GM18858 (cell line): Measurements from ENCODE around the gene LRRC75A.

ENCODE experiments used
- ATAC-seq: cut with Tn5 transposase; IDR thresholded peaks from one replicate; pipeline ENCODE4 v1.9.1; 2021; ENCODE audit not compliant: unreplicated experiment

LRRC75A gene

DNA sequence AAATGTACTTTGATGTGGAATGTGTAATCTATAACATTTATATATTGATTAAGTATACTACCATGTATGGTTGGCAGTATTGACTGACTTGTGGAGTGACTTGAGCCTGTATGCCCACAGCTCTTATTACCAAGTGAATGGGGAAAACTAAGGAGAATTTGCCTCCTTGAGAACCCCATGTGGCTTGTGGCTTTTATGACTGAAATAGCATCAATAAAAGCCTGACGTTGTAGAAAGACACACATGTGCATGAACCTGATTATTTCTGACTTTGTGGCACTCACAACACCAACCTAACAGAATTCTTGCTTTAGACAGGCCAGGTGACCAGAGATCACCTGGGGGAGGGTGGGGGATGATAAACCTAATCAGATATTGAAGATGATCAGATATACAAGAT lies 2.1 kb upstream of the LRRC75A start:
- no peak for ATAC-seq

DNA sequence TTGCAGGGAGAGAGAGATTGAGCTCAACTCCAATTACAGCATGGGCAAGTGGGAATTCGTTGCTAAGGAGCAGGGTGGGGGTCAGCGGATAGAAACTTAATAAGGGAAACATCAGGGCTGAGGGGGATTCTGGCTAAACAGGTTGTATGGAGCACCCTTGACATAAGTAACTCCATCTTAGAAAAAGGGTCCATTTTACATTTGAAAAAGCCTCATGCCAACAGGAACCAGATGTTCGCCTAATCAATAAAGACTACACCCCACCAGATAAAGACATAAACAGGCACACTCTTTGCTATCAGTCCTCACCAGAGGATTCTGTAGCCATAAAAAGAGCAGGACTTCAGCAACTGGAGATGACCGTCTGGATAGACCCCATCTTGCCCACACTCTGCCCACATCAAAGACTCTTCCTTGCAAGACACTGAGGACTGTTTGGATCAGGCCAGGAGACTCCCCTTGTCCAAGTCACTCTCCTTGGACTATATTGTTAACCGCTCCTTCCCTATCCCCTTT lies 1.6 kb upstream of the LRRC75A start:
- no peak for ATAC-seq

DNA sequence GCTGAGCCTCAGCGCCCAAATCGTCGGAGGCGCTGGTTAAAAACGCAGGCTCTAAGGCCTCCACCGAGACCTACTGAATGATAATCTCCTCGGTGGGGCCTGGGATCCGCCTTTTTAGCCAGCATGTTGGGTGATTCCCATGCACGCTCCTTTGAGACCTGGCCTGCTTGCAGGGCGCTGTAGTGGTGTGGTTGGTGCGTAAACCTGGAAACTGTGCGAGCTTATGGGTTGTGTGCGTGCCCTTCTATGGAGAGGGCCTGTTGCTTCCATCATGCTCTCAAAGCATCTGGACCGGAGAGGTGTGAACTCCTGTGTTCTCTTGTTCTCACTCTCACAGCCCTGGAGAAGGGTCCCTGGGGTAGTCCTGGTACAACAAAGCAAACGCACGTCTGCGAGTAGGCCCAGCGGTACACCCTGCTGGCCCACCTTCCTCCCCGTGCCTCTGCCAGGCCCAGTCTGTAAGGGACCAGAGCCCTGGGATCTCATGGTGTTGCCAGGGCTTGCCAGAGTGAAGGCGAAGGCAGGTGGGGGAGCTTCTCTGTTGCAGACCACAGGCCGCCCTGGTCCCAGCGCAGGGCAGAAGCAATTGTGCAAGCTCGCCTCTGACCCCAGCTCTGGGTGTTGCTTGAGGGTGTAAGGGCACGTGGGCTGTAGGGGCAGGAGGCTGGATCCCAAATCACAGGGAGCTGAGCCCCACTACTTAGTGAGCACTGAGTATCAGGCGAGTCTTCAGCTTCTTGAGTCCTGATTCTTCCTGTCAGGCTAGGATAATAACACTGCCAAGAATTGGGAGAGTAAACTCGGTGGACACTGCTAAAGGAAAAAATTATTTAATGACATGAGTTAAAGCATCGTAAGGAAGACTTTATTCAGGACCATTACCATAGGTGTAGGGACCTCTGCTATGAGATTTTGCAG lies 879 bp upstream of the LRRC75A start:
- no peak for ATAC-seq

DNA sequence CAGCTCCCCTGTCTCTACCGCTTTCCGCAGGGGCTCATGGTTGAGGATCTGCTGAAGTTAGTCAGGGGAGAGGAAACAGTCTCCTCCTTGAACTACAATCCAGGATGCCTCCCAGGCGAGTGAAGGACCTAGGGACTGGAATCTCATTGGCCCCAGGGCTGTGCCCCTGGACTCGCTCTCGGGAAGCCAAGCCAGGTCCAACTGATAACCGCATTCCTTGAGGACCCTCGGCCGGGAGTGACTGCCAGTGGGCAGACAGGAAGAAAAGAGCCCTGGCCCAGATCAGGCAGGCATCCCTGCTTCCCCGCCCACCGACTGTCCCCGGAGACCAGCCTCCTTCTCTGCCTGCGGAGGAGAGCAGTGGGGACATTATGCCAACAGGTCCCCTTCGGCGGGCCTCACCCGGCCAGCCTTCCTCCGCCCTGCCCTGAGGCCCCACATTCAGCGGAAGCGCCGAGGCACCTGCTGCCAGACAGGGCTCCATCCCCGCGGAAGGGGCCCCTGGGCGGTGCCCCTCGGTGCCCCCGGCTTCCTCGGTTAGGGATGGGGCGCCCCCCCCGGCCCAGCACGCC lies 776 bp downstream of the LRRC75A start:
- ATAC-seq, result no peak

DNA sequence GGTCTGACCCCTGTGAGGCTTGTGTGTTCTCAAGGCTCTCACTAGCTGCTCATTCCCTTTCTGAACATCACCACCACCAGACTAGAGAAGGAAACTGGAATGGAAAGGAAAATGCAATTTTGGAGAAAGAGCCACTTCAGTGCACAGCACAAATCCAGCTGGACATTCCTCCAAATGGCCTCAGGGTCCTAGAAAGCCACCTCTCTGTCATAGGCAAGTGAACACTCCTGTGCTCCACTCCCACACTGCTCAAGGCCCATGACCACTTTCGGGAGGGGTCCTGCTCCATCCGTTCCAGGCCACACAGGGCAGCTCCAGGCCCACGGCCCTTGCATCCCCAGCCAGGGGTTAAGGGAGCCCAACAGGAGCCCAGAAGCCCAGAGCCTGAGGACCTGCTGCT lies 2.6 kb downstream of the LRRC75A start:
- no peak for ATAC-seq

DNA sequence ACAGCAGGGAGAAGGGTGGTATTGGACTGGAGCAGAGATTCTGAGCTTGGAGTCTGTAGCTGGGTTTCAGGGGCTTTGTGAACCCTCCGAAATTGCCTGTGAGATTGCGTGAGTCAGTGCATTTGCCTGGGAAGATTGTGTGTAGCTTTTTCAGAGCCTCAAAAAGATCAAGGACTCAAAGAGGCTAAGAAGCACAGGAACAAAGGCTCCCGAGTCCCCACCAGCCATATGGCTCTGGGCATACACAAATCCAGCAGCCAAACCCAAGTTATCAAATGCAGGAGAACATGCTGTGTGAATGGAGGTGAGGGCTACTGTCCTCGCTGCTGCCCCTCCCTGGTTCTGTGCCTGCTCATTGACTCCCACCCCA lies 3.0 kb downstream of the LRRC75A start:
- no peak for ATAC-seq

DNA sequence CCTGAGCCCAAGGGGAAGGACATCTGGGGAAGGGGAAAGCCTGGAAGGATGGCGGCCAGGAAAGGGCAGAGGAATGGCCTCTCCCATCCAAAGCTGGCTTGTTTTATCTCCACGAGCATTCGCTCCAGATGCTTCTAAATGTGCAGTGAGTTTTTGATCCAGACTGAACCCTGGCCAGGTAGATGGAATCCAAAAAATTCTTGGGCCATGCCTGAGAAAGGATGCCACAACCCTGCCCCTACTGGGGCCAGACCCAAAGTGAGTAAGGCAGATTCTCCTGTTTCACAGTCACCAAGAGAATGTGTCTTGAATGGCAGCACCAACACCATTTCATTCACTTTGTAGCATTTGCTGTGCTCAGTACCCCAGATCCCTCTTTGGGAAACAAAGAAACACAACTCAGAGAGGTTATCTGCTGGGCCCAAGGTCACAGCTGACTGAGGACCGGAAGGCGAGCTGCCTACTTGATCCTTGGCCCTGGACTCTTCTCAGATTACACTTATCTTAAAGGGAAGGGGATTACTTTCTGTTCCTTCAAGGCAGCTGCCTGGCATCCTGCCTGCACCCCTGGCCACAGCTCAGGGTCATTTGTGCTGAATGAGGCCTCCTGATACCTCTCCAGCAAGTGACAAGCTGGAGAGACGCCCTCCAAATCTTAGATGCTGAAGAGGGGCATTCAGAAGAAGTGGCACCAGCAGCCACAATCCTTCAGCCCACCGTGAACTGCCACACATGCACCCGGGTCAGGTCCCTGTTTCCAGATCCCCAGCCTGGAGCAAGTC lies 3.6 kb downstream of the LRRC75A start:
- no peak for ATAC-seq

DNA sequence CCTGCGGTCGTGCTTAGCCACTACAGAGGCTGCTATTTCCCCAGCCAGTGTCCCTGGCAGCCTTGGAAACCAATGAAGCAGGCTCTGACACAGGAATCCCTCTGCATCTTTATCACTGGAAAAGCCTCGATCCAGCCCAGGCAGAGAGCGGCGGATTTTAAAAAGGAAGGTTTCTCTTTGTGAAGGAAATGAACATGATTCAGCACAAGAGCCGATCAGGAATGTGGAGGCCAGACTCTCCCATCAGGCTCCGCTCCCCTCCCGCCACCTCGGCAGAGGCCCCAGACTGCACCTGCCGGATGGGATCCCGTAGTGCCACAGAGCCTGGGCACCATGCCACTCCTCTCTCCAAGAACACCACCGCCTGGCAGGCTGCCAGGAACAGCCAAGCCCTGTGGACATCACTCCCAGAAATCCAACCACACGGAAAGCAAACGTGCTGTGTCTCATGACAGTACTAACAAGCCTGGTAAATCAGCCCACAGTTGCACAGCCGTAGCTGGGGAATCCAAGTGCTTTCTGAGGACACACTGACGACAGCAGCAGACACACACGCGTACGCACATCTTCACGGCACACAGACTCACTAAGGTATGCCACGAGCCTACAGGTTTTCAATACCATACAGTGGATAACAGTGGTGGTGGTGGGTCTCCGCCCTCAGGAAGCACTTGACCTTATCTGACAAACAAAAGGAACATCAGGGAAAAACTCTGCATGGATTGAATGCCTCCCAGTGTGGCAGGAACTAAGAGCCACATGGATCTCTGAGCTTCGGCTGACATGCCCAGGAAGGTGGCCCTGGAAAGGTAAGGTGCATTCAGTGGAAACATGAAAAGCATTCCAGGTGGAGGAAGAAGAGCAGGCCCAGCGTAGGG lies 5.4 kb downstream of the LRRC75A start:
- no peak for ATAC-seq

DNA sequence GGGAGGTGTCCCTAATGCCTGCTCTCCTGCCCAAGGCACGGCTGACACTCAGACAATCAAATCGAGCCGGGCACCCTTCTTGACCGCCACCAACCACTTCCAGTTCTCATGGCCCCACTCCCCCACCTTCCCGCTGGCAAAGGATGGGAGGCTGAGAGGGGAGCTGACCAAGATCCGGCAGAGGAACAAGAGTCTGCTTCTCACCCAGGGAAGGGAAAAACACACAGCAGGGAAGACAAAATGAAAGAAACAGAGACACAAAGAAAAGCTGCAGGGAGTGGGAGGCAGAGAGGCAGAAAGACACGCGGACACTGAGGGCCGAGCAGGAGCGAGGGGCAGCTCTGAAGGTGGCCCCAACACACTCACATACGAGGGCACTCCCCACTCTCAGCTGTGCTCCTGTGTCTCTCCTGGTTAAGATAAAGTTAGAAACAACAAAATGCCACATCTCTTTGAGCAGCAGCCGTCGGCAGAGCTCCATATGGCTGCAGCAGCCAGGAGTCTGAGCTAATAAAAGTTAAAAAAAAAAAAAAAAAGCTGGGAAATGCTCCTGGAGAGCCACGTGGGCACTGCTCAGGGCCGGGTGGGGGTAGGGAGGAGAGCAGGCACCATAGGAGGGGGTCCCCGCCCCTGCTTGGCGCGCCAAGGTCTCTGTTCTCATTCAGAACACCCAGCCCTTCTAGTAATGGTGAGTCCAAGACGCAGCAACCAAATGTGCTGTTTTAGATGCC lies 7.4 kb downstream of the LRRC75A start:
- ATAC-seq, result no peak

DNA sequence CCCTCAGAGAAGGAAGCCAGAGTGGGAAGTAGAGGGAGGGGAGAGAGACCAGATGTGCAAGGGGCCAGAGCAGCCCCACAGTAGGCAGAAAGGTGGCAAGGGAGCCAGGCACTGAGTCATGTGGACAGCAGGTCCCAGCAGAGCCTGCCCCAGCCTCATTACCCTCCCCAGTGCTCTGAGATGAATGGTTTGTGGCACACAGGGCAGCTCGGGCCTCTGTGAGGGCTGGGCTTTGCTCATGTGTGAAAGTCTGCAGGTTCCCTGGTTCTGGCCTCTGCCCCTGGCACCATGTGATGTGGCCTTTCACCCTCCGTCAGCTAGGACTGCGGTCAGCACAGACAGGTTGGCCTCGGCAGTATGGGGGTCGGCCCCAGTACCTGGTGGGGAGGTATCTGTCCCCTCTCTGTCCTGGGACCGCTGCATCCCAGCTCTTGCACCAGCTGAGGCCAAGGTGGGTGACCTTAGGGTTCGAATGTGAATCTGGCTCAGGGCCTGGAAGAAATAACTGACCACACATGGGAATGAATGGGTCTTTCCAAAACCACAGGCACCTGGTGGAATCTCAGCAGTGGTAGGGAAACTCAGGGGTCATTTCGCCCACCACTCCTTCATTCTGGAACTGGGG lies 8.9 kb downstream of the LRRC75A start:
- ATAC-seq, result no peak

DNA sequence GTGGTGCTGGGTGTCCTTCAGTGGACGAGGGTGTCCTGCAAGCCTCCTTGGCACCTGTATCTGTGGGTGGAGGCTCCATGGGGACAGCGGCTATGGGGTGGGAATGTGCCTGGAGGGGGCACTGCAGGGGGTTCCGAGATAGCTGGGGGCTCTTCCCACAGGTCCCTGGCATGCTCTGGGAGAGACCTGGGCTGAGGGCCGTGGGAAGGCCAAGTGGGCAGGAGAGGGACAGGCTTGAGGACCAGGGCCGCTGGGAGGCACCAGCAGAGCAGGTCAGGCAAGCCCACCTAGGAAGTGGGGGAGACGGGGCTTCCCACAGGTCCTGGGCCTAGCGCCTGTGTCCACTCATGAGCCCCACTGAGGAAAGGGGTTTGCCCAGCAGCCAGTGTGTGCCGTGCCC lies 9.7 kb downstream of the LRRC75A start:
- ATAC-seq, result no peak

DNA sequence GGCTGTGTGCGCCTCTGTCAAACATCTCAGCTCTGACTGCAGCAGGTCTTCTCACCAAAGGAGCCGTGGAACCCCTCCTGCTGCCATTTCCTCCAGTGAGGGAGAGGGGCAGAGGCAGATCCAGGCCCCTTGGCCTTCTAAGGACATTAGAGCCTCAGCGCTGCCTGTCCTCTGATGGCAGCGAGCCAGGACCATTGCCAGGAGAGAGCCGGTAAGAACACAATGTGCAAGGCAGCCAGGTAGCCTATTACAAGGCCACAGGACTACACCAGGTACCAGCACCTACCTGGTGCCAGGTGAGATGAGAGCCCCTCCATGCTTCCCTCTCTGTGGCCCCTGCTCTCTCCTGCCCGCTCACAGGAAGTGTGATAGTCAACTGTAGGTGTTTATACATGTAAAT lies 11.0 kb downstream of the LRRC75A start:
- ATAC-seq, result no peak

DNA sequence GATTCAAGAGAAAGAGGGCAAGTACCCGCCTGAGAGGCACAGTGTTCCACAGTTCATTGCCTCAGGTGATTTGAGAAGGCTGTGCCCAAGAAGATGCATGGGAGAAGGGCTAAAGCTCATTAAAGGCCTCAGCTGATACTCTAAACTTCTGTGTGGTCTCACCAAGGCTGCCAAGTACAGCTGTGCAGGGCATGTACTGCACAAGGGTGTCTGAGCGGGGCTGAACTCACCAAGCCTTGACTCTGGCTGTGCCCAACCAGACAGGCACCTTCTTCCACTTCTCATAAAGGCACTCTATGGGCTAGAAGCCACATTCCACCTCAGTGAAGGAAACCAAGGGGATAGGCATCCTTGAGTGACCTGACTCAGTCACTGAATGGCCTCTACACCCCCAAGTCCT lies 12.7 kb downstream of the LRRC75A start:
- no peak for ATAC-seq

DNA sequence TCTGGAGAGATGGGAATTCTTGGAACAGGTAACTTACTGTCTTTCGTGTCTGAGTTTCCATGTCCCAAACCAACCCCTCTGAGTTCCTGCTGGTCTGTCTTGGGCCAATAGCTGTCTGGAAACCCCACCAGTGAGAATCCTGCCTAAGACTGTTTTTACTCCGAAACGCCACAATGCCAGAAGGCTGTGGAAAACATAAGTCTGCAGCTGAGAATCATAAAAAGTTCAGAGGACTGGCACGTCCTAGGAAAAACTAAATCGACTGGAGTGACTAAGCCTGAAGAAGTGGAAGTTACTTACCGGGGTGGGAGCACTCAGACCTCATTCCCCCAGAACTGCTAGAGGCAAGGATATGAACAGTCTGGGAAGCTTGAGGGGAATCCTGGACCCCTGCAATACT lies 13.3 kb downstream of the LRRC75A start:
- no peak for ATAC-seq

DNA sequence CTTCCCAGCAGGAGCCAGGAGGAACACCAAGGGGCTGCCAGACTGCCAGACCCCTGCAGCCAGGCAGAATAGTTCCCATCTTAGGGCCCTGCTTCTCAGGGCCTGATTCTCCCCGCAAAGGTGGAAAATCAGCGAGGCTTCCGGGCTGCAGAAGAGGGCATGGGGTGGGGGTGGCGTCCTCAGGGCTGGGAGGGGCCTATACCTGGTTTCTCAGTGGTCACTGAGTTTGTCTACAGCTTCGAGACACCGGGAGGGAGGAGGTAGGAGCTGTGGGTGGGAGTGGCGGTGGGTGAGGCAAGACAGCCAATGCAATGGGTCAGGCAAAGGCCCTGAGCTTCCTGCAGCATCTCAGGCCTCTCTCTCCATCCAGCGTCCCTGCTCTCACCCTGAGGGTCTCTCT lies 14.3 kb downstream of the LRRC75A start:
- ATAC-seq, result no peak

DNA sequence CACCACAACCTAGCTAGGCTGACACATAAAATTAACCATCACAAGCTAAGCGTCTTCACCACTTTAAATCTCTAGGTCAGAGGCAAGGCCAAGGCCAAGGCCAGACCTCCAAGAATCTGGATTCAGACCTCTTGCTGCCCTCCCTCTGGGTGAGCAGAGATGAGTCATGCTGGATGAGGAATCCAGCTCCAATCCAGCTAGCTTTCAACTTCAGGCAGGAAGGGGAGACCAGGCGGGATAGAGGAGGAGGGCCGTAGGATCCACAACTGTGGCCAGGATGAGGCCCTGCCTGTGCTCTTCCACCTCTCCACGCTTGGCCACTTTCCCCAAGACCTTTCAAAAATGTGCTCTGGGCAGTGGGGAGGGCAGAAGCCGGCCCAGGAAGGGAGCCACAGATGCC lies 14.7 kb downstream of the LRRC75A start:
- no peak for ATAC-seq

DNA sequence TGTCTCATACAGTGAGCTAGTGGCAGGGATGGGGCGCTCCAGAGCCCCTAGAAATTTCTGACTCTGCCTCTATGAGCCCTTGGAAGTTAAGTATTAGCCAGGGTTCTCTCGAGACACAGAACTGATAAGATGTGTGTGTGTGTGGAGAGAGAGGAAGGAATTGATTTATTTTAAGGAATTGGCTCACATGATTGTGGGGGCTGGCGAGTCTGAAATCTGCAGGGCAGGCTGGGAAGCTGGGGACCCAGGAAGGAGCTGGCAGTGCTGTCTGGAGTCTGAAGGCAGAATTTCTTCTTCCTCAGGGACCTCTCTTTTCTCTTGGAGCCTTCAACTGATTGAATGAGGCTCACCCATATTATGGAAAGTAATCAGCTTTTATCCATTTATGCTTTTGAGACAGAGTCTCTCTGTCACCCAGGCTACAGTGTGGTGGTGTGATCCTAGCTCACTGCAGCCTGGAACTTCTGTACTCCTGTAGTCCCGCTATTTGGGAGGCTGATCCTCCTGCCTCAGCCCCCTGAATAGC lies 16.8 kb downstream of the LRRC75A start:
- no peak for ATAC-seq

DNA sequence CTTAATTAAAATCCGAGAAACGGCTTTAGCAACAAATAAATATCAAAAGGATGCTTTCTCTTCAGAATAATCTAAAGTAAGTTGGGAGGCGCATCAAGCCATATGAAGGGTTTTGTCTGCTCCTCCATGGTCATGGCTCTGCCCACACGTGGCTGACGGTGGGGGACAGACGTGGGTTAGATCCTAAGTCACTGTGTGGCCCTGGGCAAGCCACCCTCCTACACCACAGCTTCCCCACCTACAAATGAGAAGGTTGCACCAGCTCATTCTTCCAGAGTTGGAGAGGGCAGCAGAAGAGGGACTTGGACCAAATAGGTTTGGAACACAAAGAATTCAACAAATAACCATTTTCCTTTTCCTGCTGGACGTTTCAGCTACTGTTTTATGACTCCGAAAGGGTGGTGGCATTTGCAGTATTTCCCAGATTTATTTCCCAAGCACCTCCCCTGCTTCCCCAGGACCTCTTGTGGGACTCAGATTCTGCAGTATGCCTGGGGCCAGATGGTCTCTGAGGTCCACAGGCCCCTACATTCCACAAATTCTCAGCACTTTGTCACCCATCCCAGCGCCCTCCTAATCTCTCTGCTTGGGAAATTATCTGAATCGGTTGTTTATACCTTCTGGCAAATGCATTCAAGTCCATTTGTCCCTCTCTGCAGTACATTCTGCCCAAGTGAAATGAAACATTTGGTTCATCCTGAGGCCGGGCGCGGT lies 17.8 kb downstream of the LRRC75A start:
- ATAC-seq, result no peak
